Measurements from ENCODE around the gene UST.
A peak's percentile ranks its signal among the peaks of the same experiment; 100 is the strongest.
"Not testable (repeated sequence)": the region's sequence is repeated elsewhere in the genome, so short reads cannot be mapped to it uniquely, and the experiment has no call there.

Gene UST

DNA sequence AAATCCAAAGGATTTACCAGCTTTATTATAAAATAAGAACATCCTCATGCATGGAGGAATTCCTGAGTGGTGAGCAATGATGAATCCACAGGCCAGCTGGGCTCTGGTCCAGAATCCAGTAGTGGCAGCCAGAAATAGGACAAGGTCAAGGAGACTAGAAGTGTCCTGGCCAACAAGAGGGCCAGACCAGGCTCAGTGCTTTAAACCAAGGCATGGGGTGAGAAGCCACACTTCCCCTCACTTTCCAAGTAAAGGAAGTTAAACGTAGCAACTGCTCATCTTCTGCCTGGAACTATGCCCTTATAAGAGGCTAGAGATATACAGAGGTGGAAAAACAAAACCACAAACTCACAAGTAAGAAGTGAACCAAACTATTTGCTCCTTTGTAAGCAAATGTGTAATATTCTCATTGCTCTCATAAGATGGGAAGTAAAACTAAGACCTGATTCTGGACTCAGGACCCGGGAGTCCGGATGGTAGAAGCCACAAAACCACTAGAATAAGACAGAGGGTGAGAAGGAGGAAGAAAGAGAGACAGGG, 253.2 kb downstream of the UST start:
- peak; percentile 86 for DNase-seq (ENCODE audit: low spot score)
- FAIRE-seq = peak; percentile 97

DNA sequence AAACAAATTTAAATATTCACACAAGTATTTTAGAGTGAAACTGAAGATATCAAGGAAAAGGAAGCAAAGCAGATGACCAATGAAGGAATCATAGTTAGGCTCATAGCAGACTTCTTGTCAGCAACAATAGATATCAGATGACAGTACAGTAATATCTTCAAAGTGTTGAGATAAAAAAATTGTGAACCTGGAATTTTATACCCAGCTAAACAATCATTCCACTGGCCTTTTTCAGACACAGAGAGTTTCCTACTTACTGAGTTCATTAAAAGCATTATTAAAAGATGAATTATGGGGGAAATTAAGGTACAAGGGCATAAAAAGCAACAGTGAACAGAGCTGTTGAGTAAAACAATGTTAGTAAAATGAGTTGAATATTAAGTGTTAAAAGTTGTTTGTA, 254.6 kb downstream of the UST start:
- DNase-seq (ENCODE audit: low spot score) (no peak), FAIRE-seq (no peak)

DNA sequence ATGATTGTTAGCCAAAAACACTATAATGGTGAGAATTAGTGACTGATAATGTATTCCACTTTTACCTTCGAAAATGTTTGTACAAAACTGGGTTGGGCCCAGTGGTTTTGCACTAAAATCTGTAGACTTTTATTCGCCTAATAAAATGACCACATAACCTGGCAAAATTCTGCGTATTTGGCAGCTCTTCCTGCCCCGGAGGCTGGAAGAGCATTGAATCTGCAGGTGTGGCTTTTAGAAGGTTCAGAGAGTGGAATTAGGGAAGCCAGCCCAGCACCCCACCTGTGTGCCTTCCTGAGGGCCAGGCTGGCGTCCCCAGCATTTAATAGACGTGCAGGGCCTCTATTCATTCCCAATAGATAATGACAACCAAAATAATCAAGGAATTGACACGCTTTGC, 256.7 kb downstream of the UST start:
- DNase-seq (ENCODE audit: low spot score) (no peak), FAIRE-seq (no peak)

DNA sequence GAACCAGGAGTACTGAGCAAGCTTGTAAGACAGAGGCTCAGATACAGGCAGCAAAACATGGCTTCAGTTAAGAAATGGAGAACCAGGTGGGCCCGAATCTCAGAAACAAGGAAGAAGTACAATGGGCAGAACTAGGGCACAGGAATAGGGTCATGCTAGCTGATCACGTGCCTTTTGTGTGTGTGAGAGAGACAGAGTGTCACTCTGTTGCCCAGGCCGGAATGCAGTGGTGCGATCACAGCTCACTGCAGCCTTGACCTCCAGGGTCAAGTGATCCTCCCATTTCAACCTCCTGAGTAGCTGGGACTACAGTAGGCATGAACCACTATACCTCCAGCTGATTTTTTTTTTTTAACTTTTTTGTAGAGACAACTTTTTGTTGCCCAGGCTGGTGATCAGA, 257.8 kb downstream of the UST start:
- no peak for FAIRE-seq
- no peak for DNase-seq (ENCODE audit: low spot score)

DNA sequence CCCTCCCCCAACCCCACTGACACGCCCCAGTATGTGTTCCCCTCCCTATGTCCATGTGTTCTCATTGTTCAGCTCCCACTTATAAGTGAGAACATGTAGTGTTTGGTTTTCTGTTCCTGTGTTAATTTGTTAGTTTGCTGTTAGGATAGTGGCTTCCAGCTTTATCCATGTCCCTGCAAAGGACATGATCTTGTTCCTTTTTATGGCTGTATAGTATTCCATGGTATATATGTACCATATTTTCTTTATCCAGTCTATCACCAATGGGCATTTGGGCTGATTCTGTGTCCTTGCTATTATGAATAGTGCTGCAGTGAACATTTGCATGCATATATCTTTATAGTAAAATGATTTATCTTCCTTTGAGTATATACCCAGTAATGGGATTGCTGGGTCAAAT, 259.4 kb downstream of the UST start:
- DNase-seq (ENCODE audit: low spot score); FAIRE-seq: not testable (repeated sequence)

DNA sequence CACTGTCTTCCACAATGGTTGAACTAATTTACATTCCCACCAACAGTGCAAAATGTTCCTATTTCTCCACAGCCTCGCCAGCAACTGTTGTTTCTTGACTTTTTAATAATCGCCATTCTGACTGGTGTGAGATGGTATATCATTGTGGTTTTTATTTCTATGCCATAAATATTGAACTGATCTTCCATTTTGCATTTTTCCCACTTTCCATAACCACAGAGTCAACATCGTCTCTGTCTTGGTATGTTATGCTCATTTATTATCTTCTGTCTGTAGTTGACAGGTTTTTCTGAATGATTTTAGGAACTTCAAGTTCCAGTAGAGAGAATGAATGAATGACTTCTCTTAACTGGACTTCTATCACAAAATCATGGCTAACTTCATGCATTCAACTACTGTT, 259.8 kb downstream of the UST start:
- no peak for FAIRE-seq
- DNase-seq (ENCODE audit: low spot score) = no peak

DNA sequence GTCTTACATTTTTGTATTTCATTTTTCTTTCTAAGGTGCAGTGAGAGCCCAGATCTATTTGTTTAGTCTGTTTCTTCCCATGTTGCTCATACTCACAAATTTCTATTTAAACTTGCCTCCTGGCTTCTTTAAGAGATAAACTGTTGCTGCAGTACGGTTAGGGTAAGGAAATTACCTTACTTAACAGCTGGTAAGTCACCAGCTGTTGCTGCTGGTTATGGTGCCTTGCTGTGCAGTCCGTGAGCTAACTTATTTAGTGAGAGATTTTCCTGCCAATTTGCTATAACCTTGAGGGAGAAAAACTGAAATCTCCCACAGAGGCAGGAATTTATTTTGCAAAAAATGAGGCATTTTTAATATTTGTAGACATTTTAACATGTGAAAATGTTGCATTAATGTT, 261.0 kb downstream of the UST start:
- FAIRE-seq (no peak), DNase-seq (ENCODE audit: low spot score) (no peak)

DNA sequence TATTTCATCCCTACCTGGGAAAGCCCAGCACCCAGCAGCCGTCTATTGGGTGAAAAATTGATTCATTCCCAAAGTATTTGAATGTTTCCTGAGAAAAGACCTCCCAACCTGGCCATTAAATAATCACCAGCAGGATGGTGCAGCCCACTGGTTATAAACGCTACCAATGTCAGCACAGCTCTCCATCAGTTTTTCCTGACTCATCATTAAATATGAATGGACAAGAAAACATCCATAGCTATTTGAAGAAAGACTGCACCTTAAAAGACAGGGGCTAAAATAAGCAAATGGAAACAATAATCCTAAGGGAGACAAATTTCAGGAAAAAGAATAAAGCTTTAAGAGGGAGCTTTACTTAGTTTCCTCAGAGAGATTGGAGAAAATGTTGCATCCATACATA, 261.9 kb downstream of the UST start:
- no peak for DNase-seq (ENCODE audit: low spot score)

DNA sequence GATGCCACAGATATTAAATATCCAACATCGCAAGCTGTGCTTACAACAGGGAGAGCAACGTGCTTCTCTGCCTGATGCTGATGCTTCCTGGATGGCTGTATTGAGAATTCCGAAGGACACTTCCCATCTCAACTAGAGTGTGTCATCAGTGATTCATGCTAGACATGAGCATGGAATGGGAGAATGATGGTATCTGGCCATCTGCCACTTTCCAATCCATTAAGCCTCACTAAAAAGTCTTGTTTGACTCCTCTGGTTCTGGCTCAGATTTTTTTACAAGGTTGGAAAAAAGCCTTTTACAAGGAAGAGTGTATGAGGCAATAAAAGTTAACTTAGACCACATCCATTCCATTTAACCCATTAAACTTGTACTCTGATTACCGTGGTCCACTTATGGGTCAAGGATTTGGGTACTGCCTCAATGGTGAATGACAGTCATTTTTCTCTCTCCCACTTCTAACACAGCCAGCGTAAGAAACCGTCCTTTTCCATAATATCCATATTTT, 265.3 kb downstream of the UST start:
- DNase-seq (ENCODE audit: low spot score) = peak; percentile 90

More for the DNA sequence above, 261.9 kb downstream of the UST start:
- FAIRE-seq = no peak

DNA sequence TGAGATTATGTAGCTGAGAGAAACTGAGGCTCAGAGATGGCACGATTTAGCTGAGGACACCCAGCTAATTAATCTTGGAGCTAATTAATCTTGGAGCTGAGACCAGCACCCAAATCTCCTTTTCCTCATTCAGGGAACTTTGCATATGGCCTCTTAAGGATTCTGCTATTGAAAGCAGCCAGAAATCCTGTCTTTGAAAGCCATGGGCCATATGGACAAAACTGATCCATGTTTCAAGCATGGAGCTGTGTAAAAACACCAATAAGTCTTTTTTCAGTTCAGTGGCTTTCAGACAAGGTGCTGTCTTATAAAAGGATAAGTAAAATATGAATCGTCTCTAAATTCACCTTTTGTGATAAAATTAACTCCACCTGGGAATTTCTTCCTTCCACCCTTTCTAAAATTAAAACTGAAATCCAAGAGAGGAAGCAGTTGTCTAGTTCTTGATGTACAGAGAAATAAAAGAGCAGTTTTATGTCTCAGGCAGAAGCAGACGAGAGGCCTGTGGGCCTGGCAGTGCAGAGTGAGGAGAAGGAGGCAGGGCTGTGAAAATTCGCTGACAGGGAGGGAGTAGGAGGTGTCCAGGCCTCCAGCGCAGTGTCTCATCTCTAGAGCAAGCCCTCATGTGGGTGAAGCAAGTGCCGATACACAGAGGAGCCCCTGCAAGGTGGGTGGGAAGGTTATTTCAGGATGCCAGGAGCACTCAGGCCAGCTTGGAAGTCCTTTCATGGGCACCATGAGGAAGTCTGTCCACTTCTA, 266.9 kb downstream of the UST start:
- FAIRE-seq = no peak
- DNase-seq (ENCODE audit: low spot score) = no peak

More for the DNA sequence above, 265.3 kb downstream of the UST start:
- peak; percentile 97 for FAIRE-seq

DNA sequence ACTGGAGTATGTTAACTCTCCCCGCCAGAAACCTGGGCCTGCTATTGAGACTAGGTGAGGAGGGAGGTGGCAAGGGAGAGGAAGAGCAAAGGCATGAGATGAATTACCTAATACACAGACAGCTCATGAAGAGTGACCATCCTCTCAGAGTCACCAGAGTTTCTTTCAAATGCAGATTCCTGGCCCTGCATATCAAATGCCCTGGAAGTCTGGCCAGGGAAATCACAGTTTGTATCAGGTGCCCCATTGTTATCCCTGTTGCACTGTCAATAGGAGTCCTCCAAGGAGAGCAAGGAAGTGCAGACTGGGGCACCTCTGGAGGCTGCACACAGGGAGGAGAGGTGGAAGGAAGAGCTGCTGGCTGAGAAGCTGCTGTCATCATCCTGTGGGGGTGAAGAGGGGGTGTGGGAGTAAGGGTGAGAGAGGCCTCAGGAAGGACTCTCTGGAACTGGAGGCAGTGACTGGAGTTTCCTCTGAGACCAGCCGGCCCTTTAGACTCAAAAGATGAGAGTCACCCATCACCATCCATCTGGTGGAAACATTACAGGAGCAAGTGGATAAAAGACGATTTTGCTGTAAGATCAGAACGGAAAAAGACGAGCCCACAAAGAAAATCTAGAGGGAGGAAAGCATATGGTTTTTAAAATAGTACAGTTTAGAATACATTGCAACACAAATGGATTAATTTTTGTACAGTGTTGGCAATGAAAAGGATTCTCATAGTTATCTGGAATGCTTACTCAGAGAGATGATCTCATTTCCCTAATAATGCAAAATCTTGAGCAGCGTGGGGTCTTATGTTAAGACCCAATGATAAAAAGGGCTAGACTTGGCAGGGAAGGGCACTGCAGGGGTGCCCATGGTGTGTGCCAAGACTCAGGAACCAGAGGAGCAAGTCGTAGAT, 268.1 kb downstream of the UST start:
- DNase-seq (ENCODE audit: low spot score) (peak; percentile 12), FAIRE-seq (no peak)

DNA sequence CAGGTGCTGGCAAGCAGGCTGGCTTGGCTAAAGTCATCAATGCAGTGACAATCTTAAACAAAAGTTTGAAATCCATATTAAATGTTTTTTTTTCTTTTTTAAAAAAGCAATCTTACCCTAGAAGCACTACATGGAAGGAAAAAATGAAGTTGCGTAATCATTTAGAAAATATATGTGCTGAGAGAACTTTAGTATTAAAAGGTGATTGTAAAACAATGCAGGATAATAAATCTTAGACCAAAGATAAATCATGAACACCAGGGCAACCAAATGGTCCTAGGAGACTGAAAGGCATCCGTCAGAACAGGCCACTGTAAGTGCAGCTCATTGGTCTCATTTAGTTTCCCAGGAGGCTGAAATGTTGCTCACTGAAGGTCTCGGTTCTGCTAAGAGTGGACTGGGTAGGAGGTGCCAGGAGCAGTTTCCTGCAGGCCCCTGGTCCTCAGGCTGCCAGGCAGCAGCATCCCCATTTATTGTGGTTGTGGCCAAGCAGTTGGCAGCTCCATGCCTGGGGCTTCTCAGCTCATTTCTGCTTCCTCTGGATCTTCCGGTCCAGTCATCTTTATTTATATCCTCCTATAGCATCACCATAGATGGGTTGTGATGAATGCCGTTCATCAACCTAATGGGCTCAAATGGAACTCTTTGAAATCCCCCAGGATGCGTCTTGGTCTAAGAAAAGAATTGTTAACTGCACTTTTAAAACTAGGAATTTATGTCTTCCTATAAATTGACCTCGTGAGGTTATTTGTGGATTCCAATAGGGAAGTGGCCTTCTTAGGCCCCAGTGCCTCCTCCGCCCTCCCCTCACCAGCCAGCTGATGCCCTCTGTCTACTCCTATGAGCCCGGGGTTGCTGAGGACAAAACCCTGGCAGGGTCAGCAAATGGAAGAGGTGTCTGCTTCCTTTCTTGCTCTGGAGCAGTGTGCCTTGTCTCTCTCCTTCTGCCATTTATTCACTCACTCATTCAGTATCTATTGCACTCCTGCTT, 269.0 kb downstream of the UST start:
- FAIRE-seq = no peak

DNA sequence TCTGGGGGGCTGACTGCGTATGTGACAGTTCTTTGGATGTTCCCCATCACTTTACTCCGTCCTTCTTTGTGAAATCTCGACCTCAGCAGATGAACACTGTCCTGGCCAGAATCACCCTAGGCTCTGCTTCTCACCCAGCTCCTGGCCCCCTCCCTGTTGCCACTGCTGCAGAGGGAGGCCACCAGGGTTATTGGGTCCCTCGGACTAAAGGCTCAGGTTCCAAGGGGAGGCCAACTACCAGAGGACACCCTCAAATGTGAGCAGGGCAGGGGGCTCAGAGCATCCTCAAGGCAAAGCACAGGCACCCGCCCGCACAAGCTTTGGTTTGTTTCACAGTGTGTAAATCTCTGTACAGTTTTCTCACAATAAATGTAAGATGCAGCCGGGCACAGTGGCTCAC, 269.9 kb downstream of the UST start:
- no peak for FAIRE-seq

More for the DNA sequence above, 269.0 kb downstream of the UST start:
- no peak for DNase-seq (ENCODE audit: low spot score)

DNA sequence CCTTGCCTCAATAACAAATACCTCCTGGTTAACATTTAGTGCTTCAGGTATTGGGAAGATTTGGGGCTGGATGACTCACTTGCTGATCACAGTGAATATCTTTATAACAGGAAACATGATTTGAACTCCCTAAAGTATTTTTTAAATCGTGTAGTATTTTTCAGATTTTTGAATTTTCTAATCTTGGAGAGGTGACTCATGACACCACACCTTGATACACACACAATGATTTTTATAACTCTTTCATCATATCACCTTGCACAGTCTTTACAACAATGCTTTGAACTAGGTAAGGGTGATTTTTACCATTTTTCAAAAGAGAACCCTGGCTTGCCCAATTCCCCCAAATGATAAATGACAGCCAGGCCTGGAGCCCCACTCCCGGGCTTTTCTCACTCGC, 273.5 kb downstream of the UST start:
- FAIRE-seq = no peak
- no peak for DNase-seq (ENCODE audit: low spot score)

More for the DNA sequence above, 269.9 kb downstream of the UST start:
- no peak for DNase-seq (ENCODE audit: low spot score)

DNA sequence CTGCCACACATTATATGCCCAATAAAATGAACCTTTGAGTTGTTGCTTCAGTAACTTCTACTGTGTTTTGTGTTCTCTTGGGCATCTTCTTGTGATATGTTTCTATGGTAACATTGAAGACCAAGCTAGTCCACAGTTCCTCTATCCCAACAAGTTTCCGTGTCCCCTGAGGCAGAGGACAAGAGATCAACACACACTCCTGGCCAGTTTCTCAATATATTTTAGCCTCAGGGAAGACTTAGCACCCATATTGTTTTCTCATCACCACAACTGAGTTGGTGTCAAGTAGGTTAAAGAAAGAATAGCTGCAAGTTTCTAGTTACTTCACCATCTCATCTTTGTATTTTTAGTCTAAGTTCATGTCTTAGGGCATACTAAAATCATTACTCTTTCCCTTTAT, 277.5 kb downstream of the UST start:
- FAIRE-seq (no peak), DNase-seq (ENCODE audit: low spot score) (no peak)

DNA sequence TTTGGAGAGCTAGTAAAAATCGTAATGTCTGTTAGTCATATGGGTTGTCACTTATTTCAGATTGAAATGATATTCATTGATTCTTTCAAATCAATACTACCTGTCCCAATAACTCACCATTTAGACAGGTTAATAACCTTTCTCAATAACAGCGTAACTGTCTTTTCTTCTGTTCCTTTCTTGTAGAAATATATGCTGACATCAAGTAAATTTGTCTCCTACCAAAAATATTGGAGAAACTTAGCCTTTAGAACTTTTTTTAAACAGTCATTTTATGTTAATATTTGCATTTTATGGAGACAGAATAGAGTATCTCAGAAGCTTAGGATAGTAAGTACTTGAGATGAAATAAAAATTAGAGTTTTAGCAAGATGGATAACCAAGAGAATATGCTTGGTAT, 278.2 kb downstream of the UST start:
- DNase-seq (ENCODE audit: low spot score) (no peak), FAIRE-seq (no peak)

DNA sequence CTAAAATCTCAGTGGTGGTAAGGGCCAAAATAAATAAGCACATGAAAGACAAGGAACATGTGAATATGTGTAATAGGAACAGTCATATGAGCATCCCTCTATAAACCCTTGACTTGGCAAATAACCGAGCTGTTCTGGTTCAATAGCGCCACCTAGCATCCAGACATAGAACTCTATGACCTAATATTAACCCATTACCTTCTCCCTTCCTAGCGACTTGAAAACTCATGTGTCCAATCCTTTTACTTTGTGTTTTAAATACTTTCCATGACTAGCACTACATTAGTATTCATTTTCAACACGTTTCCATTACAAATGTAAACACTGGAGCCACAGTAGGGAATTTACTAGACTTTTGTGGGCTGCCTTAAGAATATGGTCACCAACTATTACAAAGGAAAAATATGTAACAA, 279.7 kb downstream of the UST start:
- FAIRE-seq (peak; percentile 15), DNase-seq (ENCODE audit: low spot score) (peak; percentile 42)

DNA sequence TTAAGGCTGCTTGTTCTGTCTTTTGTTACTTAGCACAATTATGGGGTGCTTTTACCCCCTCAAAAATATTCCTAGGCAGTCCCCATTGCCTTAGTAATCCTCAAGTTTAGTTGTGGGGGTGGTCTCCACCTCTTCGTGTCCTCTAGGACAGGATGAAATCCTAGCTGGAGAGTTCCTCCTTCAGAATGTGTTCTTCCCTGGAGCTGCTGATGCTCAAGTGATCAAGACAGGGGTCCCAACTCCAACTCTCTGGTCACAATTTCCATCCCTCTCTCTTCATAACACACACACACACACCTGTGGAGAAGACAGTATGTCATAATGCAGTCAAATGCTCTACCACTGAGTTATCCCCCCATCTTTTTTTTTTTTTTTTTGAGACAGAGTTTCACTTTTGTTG, 280.7 kb downstream of the UST start:
- no peak for DNase-seq (ENCODE audit: low spot score)
- FAIRE-seq = no peak

DNA sequence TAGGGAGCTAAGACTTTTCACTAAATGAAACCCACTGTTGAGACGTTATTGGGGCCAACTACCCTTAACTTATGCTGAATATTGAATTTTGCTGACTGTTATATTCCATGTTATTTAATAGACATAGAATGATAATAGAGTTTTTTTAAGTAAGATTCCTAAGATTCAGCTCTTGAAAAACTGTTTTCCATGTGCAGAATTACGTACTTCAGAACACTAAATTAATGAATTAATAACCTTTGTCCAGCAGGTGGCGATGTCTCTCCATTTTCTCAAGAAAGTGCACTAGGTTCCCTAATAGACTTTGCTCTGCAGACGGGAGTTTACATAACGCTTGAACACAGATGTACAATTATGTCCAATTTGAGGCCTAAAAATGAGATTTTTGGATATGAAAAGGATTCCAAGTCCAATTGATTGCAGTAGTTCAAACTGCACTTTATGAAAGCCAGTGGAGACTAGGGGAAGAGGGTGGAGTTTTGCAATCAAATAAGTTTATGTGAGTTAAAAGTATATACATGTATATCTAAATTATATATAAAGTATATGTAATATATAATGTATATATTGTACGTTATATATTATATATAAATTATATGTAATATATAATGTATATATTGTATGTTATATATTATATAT, 282.1 kb downstream of the UST start:
- FAIRE-seq (peak; percentile 84), DNase-seq (ENCODE audit: low spot score) (peak; percentile 74)

DNA sequence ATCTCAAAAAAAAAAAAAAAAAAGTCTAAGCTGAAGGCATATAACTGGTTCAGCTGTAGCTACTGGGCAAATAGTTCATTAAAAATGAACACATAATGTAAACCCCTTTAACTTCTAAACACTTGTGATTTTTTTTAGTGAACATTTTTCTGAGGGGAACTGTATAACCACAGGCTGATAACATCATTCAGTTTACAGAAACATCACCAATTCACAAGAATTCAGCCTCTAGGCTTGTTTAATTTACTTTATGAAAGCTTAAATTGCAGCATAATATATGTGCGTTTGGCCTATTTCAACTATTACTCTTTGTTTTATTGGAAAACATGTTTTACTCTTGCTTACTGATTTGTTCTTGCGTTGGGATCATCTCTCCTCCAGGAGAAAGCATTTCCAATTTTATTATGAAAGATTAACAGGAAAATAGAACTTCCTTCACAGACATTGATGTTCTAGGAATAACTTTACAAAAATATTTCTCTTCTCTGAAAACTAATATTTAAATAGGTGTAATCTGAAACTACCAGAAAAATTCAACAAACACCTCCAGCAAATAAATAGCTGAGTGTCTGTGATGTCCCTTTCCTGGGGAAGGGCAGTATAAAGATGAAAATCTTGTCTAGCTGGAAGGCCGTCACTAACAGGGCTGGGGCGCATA, 284.5 kb downstream of the UST start:
- FAIRE-seq = no peak
- DNase-seq (ENCODE audit: low spot score) = no peak

Data from RCC 7860 (cell line).